ENCODE results near the gene RUVBL1.

GRCh38 chr3:128091586-128091985 is 32.0 kb downstream of the RUVBL1 start:
- no peak for TF ChIP-seq POLR2A (IDR thresholded peaks at IDR 0.05)
- no peak for TF ChIP-seq CTCF (IDR thresholded peaks at IDR 0.05)

Data from uterus (tissue), 2 donors.